ENCODE data around the gene ZMYM3. TPM values are rescaled to one million over a fixed set of nuclear protein-coding genes. Genes with fewer than 3 reads are reported as not detected.

Gene ZMYM3
- total RNA-seq, 1 donor from 2014 or later, result 78.1 TPM

GRCh38 chrX:71212536-71212935 is 41.4 kb downstream of the ZMYM3 start:
- H3K4me3 Mint-ChIP-seq (ENCODE audit: unreplicated experiment), result no peak overlapping the region
- TF ChIP-seq CTCF (IDR thresholded peaks at IDR 0.05; ENCODE audit: unreplicated experiment), result no peak
- H3K9me3 Mint-ChIP-seq (ENCODE audit: unreplicated experiment), result no peaks in the 10 kb centered on the region
- no peaks in the 10 kb centered on the region for H3K36me3 Mint-ChIP-seq (ENCODE audit: low read depth, unreplicated experiment)
- H3K27me3 Mint-ChIP-seq (ENCODE audit: unreplicated experiment), result no peaks in the 10 kb centered on the region
- no peak for DNase-seq (ENCODE audit: low spot score)
- peaks cover 4% of the 10 kb centered on the region for H3K4me1 Mint-ChIP-seq (ENCODE audit: unreplicated experiment)
- H3K27ac Mint-ChIP-seq (ENCODE audit: unreplicated experiment), result no peak overlapping the region

- H3K27ac Mint-ChIP-seq (ENCODE audit: unreplicated experiment), result no peak overlapping the region
- no peaks in the 10 kb centered on the region for H3K27me3 Mint-ChIP-seq (ENCODE audit: unreplicated experiment)
- H3K4me3 Mint-ChIP-seq (ENCODE audit: unreplicated experiment), result no peak overlapping the region
- no peaks in the 10 kb centered on the region for H3K36me3 Mint-ChIP-seq (ENCODE audit: low read depth, unreplicated experiment)
- DNase-seq (ENCODE audit: low spot score), result no peak
- H3K9me3 Mint-ChIP-seq (ENCODE audit: unreplicated experiment), result no peaks in the 10 kb centered on the region
- no peaks in the 10 kb centered on the region for H3K4me1 Mint-ChIP-seq (ENCODE audit: unreplicated experiment)
- no peak for TF ChIP-seq CTCF (IDR thresholded peaks at IDR 0.05; ENCODE audit: unreplicated experiment)
Measured at GRCh38 chrX:71210816-71211215, 43.1 kb downstream of the ZMYM3 start.

DNA sequence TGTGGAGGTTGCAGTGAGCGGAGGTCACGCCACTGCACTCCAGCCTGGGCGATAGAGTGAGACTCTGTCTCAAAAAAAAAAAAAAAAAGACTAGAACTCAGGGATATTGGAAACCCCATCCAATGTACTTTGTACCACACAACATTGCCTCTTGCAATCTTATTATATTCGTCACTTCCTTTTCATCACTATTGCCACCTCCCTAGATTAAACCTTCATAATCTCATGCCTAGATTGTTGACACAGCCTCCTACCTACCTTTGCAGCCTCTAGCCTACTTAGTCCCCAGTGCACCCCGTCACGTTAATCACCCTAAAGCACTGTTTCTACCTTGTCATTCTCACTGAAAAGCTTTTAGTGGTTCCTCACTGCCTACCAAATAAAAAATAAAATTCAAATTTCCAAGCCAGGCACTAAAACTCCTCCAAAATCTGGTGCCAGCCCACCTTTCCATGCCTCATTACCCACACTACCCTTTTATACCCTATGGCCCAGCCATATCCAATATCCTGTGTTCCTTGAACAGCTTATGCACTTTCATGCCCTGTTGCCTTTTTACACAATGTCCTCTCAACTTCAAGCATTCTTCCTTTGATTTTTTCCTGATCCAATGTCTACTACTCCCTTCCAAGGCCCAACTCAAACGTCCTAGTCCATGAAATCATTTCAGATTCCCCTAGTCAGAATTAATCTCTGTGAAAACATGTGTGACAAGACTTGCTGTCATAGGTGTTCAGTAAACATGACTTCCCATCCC is 54.5 kb downstream of the ZMYM3 start:
- no peaks in the 10 kb centered on the region for H3K36me3 Mint-ChIP-seq (ENCODE audit: low read depth, unreplicated experiment)
- no peak overlapping the region for H3K27ac Mint-ChIP-seq (ENCODE audit: unreplicated experiment)
- H3K4me3 Mint-ChIP-seq (ENCODE audit: unreplicated experiment), result no peak overlapping the region
- no peak for TF ChIP-seq CTCF (IDR thresholded peaks at IDR 0.05; ENCODE audit: unreplicated experiment)
- H3K4me1 Mint-ChIP-seq (ENCODE audit: unreplicated experiment), result peaks cover 8% of the 10 kb centered on the region
- no peaks in the 10 kb centered on the region for H3K27me3 Mint-ChIP-seq (ENCODE audit: unreplicated experiment)
- no peaks in the 10 kb centered on the region for H3K9me3 Mint-ChIP-seq (ENCODE audit: unreplicated experiment)
- no peak for DNase-seq (ENCODE audit: low spot score)

DNA sequence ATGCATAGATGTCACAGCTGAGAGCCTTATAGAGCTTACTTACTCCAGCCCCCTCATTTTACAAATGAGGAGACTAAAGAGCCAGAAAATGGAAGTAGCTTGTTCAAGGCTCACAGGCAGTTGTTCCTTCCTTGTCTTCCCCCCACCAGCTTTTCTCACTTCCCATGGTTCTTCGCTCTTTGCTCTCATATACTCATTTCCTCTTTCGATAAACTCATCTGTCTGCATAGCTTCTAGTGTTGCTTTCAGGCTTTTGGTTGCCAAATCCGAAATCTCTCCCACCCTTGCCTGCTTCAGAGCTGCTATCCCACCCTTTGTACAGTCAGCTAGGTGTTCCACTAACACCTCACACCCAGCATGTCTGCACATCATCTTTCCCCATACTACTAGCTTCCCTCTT is 55.9 kb downstream of the ZMYM3 start:
- DNase-seq (ENCODE audit: low spot score), result no peak
- Mint-ChIP-seq H3K27ac (ENCODE audit: unreplicated experiment) (no peak overlapping the region), H3K36me3 (ENCODE audit: low read depth, unreplicated experiment) (no peaks in the 10 kb centered on the region), H3K27me3 (ENCODE audit: unreplicated experiment) (no peaks in the 10 kb centered on the region), H3K4me1 (ENCODE audit: unreplicated experiment) (peaks cover 8% of the 10 kb centered on the region), H3K4me3 (ENCODE audit: unreplicated experiment) (no peak overlapping the region), H3K9me3 (ENCODE audit: unreplicated experiment) (no peaks in the 10 kb centered on the region)
- TF ChIP-seq CTCF (IDR thresholded peaks at IDR 0.05; ENCODE audit: unreplicated experiment), result no peak

- H3K9me3 Mint-ChIP-seq (ENCODE audit: unreplicated experiment), result no peaks in the 10 kb centered on the region
- no peak overlapping the region for H3K27ac Mint-ChIP-seq (ENCODE audit: unreplicated experiment)
- H3K27me3 Mint-ChIP-seq (ENCODE audit: unreplicated experiment), result no peaks in the 10 kb centered on the region
- H3K36me3 Mint-ChIP-seq (ENCODE audit: low read depth, unreplicated experiment), result no peaks in the 10 kb centered on the region
- no peak overlapping the region for H3K4me3 Mint-ChIP-seq (ENCODE audit: unreplicated experiment)
- H3K4me1 Mint-ChIP-seq (ENCODE audit: unreplicated experiment), result peaks cover 12% of the 10 kb centered on the region
- TF ChIP-seq CTCF (IDR thresholded peaks at IDR 0.05; ENCODE audit: unreplicated experiment), result no peak
- DNase-seq (ENCODE audit: low spot score), result no peak
Measured at GRCh38 chrX:71195964-71196649, 57.8 kb downstream of the ZMYM3 start.
